ENCODE data around the gene DNAJC11.

- no peak for TF ChIP-seq CTCF (IDR thresholded peaks at IDR 0.05)
- no peak for TF ChIP-seq POLR2A (IDR thresholded peaks at IDR 0.05)
These were observed 102.3 kb downstream of the DNAJC11 start for GRCh38 chr1:6599141-6599975.

Measured in Peyer's patch (tissue), 4 donors.